ENCODE data around the gene LRCH4.
"Not testable (repeated sequence)": the region's sequence is repeated elsewhere in the genome, so short reads cannot be mapped to it uniquely, and the experiment has no call there.

LRCH4 gene

DNA sequence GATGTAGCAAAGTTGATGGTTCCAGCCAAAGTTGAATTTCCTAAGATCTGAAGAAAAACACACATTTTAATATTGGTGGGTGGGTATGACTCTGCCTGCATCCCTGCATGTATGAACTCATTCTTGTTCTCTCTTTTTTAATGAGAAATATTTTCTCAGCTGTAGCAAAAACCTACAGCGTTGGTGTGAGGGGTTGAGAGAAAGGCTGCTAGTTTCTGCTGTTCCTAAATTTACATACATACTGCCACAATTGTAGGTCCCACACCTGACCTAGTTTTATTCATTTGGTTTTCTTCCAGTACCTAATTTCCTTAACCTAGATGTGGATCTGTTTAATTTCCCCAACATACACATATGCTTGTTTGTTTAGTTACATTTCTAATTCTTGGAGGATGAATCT is 42.3 kb downstream of the LRCH4 start:
- DNase-seq = no peak

DNA sequence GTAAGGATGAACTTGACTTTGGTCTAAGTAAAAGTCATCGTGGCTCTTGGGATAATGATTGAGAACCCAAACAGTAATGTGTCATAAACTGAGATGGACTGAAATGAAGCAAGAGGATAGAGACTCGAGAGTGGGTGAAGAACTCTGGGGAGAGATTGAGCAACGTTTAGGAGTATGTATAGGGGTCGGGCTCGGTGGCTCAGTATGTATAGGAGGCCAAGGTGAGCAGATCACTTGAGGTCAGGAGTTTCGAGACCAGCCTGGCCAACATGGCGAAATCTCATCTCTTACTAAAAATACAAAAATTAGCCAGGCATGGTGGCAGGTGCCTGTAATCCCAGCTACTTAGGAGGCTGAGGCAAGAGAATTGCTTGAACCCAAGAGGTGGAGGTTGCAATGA is 44.6 kb downstream of the LRCH4 start:
- DNase-seq = not testable (repeated sequence)

GRCh38 chr7:100540073-100540723 is 45.7 kb downstream of the LRCH4 start:
- DNase-seq = peak; percentile 20

DNA sequence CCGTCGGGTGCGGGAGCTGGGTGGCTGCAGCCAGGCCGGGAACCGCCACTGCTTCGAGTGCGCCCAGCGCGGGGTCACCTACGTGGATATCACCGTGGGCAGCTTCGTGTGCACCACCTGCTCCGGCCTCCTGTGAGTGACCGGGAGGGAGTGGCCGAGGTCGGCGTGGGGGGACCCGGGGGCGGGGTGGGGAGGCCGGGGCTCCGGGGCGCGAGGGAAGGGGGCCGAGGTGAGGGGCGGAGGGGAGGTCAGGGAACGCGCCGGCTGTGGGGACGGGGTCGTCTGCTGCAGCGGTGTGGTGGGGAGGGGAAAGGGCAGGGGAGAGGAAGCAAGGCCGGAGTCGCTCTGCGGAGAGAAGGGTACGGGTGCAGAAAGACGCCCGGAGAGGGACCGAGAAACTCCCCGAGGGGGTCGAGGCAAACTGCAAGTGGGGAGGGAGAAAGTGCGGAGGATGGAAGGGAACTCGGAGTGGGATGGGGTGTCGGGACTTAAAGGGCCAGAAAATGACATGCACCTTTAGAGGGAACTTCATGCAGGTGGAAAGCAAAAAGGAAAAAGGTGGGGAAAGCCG is 46.4 kb downstream of the LRCH4 start:
- no peak for DNase-seq

- peak; percentile 98 for DNase-seq
Observed at GRCh38 chr7:100538654-100539435, 47.1 kb downstream of the LRCH4 start, which contains the start of gene AGFG2. TSS of gene AGFG2 (plus strand) at chr7:100539203. CDS start at chr7:100539347, 144 bp downstream.

GRCh38 chr7:100538348-100538653 is 47.6 kb downstream of the LRCH4 start:
- DNase-seq = no peak

GRCh38 chr7:100536695-100537094 is 49.2 kb downstream of the LRCH4 start:
- DNase-seq = not testable (repeated sequence)

DNA sequence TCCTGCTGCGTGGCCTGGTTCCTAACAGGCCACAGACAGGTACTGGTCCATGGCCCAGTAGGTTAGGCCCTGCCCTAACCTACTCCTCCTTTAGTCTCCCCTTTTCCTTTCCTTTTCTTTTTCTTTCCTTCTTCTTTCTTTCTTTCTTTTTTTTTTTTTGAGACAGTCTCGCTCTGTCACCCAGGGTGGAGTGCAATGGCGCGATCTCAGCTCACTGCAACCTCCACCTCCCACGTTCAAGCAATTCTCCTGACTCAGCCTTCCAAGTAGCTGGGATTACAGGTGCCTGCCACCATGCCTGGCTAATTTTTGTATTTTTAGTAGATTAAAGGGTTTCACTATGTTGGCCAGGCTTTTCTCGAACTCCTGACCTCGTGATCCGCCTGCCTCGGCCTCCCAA is 49.9 kb downstream of the LRCH4 start:
- DNase-seq = not testable (repeated sequence)

- DNase-seq = no peak
Observed at GRCh38 chr7:100532165-100533022, 53.5 kb downstream of the LRCH4 start.

DNA sequence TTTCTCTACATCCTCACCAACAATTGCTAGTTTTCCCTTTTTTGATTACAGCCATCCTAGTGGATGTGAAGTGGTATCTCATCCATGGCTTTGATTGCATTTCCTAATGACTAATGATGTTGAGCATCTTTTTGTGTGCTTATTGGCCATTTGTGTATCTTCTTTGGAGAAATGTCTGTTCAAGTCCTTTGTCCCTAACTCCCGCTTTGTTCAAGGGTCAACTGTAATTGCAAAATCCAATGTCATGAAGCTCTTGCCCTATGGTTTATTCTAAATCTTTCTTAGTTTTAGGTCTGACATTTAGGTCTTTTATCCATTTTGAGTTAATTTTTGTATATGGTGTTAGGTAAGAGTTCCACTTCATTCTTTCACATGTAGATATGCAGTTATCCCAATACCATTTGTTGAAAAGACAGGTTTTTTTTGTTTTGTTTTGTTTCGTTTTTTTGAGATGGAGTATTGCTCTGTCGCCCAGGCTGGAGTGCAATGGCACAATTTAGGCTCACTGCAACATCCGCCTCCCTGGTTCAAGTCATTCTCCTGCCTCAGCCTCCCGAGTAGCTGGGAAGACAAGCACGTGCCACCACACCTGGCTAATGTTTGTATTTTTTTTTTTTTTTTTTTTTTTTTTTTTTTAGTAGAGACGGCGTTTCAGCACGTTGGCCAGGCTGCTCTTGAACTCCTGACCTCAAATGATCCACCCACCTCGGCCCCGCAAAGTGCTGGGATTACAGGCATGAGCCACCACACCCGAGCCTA is 57.6 kb downstream of the LRCH4 start:
- not testable (repeated sequence) for DNase-seq

All from kidney glomerular epithelial cell (primary cell).